NB4 (cell line): Measurements from ENCODE around the gene OCRL.
A peak's percentile ranks its signal among the peaks of the same experiment; 100 is the strongest.

Source experiments
- DNase-seq: peaks from one replicate; pipeline ENCODE4 v3.0.0; 2010; ENCODE audit warnings: low read depth
- H3K4me3 ChIP-seq: one replicate; pipeline ENCODE4 v1.5.1; 2011; ENCODE audit warnings: mild to moderate bottlenecking, low read depth, low read length, moderate library complexity
- MYC ChIP-seq: IDR thresholded peaks from 2 replicates; pipeline ENCODE4 v1.6.1; 2011; ENCODE audit warnings: low read depth, low read length
- POLR2A ChIP-seq: IDR thresholded peaks from 2 replicates; pipeline ENCODE4 v1.6.1; 2011; ENCODE audit warnings: mild to moderate bottlenecking; ENCODE audit not compliant: insufficient read length; ENCODE audit errors: extremely low read depth
- TF ChIP-seq, protein P1 (sequence below): IDR thresholded peaks from one replicate; pipeline ENCODE4 v1.5.1; 2012; ENCODE audit warnings: low read depth, low read length
- TF ChIP-seq, protein P2 (sequence below): IDR thresholded peaks from 2 replicates; pipeline ENCODE4 v1.6.1; 2011; ENCODE audit warnings: low read depth, low read length

The OCRL gene

GRCh38 chrX:129609395-129609794, 69.3 kb downstream of the OCRL start:
- H3K4me3 ChIP-seq: no peak overlapping the region

GRCh38 chrX:129612396-129612795, 72.3 kb downstream of the OCRL start:
- DNase-seq: no peak
- TF ChIP-seq, protein P1, sequence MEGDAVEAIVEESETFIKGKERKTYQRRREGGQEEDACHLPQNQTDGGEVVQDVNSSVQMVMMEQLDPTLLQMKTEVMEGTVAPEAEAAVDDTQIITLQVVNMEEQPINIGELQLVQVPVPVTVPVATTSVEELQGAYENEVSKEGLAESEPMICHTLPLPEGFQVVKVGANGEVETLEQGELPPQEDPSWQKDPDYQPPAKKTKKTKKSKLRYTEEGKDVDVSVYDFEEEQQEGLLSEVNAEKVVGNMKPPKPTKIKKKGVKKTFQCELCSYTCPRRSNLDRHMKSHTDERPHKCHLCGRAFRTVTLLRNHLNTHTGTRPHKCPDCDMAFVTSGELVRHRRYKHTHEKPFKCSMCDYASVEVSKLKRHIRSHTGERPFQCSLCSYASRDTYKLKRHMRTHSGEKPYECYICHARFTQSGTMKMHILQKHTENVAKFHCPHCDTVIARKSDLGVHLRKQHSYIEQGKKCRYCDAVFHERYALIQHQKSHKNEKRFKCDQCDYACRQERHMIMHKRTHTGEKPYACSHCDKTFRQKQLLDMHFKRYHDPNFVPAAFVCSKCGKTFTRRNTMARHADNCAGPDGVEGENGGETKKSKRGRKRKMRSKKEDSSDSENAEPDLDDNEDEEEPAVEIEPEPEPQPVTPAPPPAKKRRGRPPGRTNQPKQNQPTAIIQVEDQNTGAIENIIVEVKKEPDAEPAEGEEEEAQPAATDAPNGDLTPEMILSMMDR: no peak
- TF ChIP-seq POLR2A (no peak), MYC (no peak)

More at GRCh38 chrX:129609395-129609794, 69.3 kb downstream of the OCRL start:
- no peak for TF ChIP-seq MYC
- TF ChIP-seq, protein P1: peak; percentile 26
- no peak for TF ChIP-seq POLR2A
- TF ChIP-seq, protein P2, sequence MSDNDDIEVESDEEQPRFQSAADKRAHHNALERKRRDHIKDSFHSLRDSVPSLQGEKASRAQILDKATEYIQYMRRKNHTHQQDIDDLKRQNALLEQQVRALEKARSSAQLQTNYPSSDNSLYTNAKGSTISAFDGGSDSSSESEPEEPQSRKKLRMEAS: no peak
- peak; percentile 19 for DNase-seq

DNA sequence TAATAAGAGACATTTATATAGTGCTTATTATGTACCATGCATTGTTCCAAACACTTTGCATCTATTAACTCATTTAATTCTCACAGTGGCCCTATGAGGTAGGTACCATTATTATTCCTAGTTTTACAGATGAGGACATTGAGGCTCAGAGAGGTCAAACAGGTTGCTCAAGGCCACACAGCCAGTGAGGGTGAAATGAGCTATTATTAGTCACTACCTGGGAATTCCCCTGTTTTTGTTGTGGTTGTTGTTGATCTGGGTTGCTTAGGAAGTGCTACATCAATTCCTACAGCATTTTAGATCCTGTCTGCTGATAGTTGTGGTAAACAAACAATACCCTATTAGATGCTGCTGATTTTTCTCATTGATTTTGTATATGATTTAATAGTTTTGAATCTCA, 73.5 kb downstream of the OCRL start:
- DNase-seq: no peak
- H3K4me3 ChIP-seq: no peak overlapping the region
- TF ChIP-seq, protein P1: no peak
- TF ChIP-seq, protein P2: no peak
- no peak for TF ChIP-seq POLR2A
- no peak for TF ChIP-seq MYC

More at GRCh38 chrX:129612396-129612795, 72.3 kb downstream of the OCRL start:
- no peak overlapping the region for H3K4me3 ChIP-seq

DNA sequence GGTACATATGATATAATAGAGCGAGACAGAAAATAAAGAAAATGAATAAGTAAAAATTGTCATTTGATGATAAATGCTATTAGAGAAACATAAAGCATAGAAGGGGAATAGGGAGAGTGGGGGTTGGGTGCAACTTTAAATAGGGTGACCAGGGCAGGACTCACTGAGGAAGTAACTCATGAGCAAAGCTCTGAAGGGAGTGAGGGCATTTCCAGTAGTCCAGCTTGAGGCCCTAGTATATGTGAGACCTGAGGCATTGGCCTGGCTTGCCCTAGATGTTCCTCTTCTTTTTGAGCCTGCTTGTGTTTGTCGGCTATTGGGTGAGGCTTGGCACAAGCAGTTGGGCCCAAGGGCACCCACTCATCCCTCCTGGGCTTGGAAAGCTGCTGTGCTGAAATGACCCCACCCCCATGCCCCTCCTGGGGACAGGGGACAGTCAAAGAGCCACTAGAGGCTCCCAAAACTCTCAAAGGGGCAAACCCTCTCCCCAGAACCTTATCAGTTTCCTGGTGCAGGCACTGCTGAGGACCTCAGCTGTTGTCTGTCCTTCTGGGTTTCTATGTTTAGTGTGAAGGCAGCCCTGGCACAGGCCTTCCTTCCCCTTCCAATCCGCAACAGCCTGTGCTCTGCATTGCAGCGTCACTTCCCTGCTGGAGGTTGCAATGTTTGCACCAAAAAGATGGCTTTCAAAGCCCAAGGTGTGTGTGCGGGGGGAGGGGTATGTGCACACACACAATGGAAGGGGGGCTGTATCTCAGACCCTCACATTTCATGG, 74.6 kb downstream of the OCRL start:
- no peak for DNase-seq
- TF ChIP-seq POLR2A (no peak), MYC (no peak)
- TF ChIP-seq, protein P1: no peak
- TF ChIP-seq, protein P2: no peak

GRCh38 chrX:129617420-129617819, 77.4 kb downstream of the OCRL start:
- no peak overlapping the region for H3K4me3 ChIP-seq
- TF ChIP-seq, protein P2: no peak
- TF ChIP-seq, protein P1: no peak
- no peak for DNase-seq

More for the DNA sequence above, 74.6 kb downstream of the OCRL start:
- no peak overlapping the region for H3K4me3 ChIP-seq

DNA sequence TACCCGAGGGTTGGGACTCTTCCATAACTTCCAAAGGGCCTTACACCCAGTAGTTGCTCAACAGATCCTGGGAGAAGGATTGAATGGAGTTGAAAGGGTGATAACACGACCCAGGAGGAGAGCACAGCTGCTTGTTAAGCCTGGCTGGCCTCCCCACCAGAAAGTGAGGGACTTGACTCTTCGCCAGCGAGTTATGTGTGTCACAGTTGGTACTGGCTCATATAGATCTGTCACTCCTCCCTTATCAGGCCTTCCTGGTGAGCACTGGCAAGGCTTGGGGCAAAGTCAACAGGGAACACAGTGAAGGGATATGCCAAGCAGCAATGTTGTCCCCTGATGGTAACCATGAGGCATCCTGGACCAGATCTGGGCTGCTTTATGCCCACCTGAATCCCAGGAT, 78.9 kb downstream of the OCRL start:
- no peak for DNase-seq
- TF ChIP-seq, protein P2: no peak
- no peak for TF ChIP-seq POLR2A
- TF ChIP-seq, protein P1: no peak
- no peak for TF ChIP-seq MYC

More for the DNA sequence above, 78.9 kb downstream of the OCRL start:
- no peak overlapping the region for H3K4me3 ChIP-seq
